Measurements from ENCODE around the gene PLEKHF1. TPM values are rescaled to one million over a fixed set of nuclear protein-coding genes. Genes with fewer than 3 reads are reported as not detected.

Gene PLEKHF1
- total and polyA plus RNA-seq, 2 of the 13 experiments (the other 11 are each of a cell fraction or from before 2014, with no cell fraction given) = 2.9 to 3.8 TPM

GRCh38 chr19:29643361-29643935 is 21.8 kb upstream of the PLEKHF1 start:
- ChIA-PET CTCF (ENCODE audit: low intra/inter-chr PET ratio, low total read pairs) (no interaction called here), POLR2A (no interaction called here)
- H2AFZ ChIP-seq (ENCODE audit: low read length) = no peak overlapping the region
- no peaks in the 10 kb centered on the region for H3K36me3 ChIP-seq (replicated peaks in 1 of 2; ENCODE audit: control insufficient read depth in 1 of 2, insufficient read depth in 2 of 2, low read length in 2 of 2)
- no TSS peak for BruUV-seq (replicated peaks)
- H4K20me1 ChIP-seq (ENCODE audit: insufficient read depth, low read length) = no peaks in the 10 kb centered on the region
- no peaks in the 10 kb centered on the region for H3K9me3 ChIP-seq (ENCODE audit: low read length)
- no peak overlapping the region for H3K27ac ChIP-seq (ENCODE audit: extremely low read length, insufficient read depth, low read length)
- no peaks in the 10 kb centered on the region for H3K79me2 ChIP-seq (ENCODE audit: insufficient read depth, low read length)
- no peak overlapping the region for H3K9ac ChIP-seq (ENCODE audit: insufficient read depth, low read depth, low read length)
- 65% methylated on average over 7 of the region's 7 CpGs for WGBS (ENCODE audit: low lambda C conversion rate)
- no peak overlapping the region for H3K4me2 ChIP-seq (ENCODE audit: low read depth, low read length)
- ATAC-seq = no peak
- in situ Hi-C loops (cut with HindIII; ENCODE audit: extremely low pct_ligation_motif_present, low pct_unique_long_range_greater_than_20kb) (no loop called here), intact Hi-C loops (cut with micrococcal nuclease; ENCODE audit: unreplicated experiment) (no loop called here)
- H3K27me3 ChIP-seq (ENCODE audit: control insufficient read depth in 1 of 2, insufficient read depth in 2 of 2, low read length in 2 of 2) = peaks cover 1 to 6% of the 10 kb centered on the region in 2 experiments; a peak in 4 of 5 replicates
- no peak overlapping the region for H3K4me3 ChIP-seq (replicated peaks in 1 of 3; ENCODE audit: insufficient read depth in 1 of 3, low read depth in 2 of 3, low read length in 3 of 3)
- DNase-seq (ENCODE audit: low spot score) = no peak
- peaks cover 8% of the 10 kb centered on the region for H3K4me1 ChIP-seq (ENCODE audit: insufficient read depth, low read length)
- FAIRE-seq = no peak
- TF ChIP-seq ZMYM2 (CRISPR knock-in tag; IDR thresholded peaks at IDR 0.05) (no peak), ZNF414 (CRISPR knock-in tag; IDR thresholded peaks at IDR 0.05) (no peak), IKZF1 (IDR thresholded peaks at IDR 0.05) (no peak), ZNF383 (CRISPR knock-in tag; IDR thresholded peaks at IDR 0.05; ENCODE audit: borderline replicate concordance) (no peak), MAF1 (CRISPR knock-in tag; IDR thresholded peaks at IDR 0.05; ENCODE audit: borderline replicate concordance) (no peak), JARID2 (CRISPR knock-in tag; IDR thresholded peaks at IDR 0.05; ENCODE audit: insufficient replicate concordance) (no peak), NCOR1 (IDR thresholded peaks at IDR 0.05; ENCODE audit: borderline replicate concordance, low read length) (no peak), CEBPG (CRISPR knock-in tag; IDR thresholded peaks at IDR 0.05) (no peak), SNAPC4 (CRISPR knock-in tag; IDR thresholded peaks at IDR 0.05) (no peak), ARNT2 (CRISPR knock-in tag; IDR thresholded peaks at IDR 0.05; ENCODE audit: low read depth) (no peak), EP300 (IDR thresholded peaks at IDR 0.05; ENCODE audit: low read depth in 2 of 2, low read length in 2 of 2) (no peak), EP300 (CRISPR knock-in tag; IDR thresholded peaks at IDR 0.05; ENCODE audit: borderline replicate concordance) (no peak), TIGD3 (CRISPR knock-in tag; IDR thresholded peaks at IDR 0.05; ENCODE audit: borderline replicate concordance) (no peak), ZNF552 (CRISPR knock-in tag; IDR thresholded peaks at IDR 0.05; ENCODE audit: borderline replicate concordance) (no peak), HES4 (CRISPR knock-in tag; IDR thresholded peaks at IDR 0.05; ENCODE audit: borderline replicate concordance) (no peak), ZNF225 (CRISPR knock-in tag; IDR thresholded peaks at IDR 0.05) (no peak), ZNF850 (CRISPR knock-in tag; conservative IDR thresholded peaks at IDR 0.05) (no peak), ZGPAT (CRISPR knock-in tag; IDR thresholded peaks at IDR 0.05) (no peak)
